ENCODE results near the gene SLC25A24.
"Not testable (repeated sequence)": the region's sequence is repeated elsewhere in the genome, so short reads cannot be mapped to it uniquely, and the experiment has no call there.

The SLC25A24 gene

GRCh38 chr1:108216028-108216890 lies 16.1 kb upstream of the SLC25A24 start:
- H3K36me3 ChIP-seq (ENCODE audit: insufficient read depth, low read length); H3K9ac ChIP-seq (ENCODE audit: low read depth, low read length); H3K27ac ChIP-seq (ENCODE audit: low read depth, low read length); H3K27me3 ChIP-seq (ENCODE audit: insufficient read depth, low read length); H3K4me3 ChIP-seq (ENCODE audit: low read length); H3K9me3 ChIP-seq (ENCODE audit: insufficient read depth, low read depth, low read length); H3K4me1 ChIP-seq (ENCODE audit: insufficient read depth, low read length): not testable (repeated sequence)
- 90% methylated on average over 3 of the region's 6 CpGs for whole genome bisulfite sequencing

GRCh38 chr1:108214641-108215465 lies 14.7 kb upstream of the SLC25A24 start:
- not testable (repeated sequence) for H3K9me3 ChIP-seq (ENCODE audit: insufficient read depth, low read depth, low read length); H3K36me3 ChIP-seq (ENCODE audit: insufficient read depth, low read length); H3K27me3 ChIP-seq (ENCODE audit: insufficient read depth, low read length); H3K4me3 ChIP-seq (ENCODE audit: low read length); H3K27ac ChIP-seq (ENCODE audit: low read depth, low read length); H3K4me1 ChIP-seq (ENCODE audit: insufficient read depth, low read length); H3K9ac ChIP-seq (ENCODE audit: low read depth, low read length)
- WGBS, result 0% methylated on average over 1 of the region's 5 CpGs

DNA sequence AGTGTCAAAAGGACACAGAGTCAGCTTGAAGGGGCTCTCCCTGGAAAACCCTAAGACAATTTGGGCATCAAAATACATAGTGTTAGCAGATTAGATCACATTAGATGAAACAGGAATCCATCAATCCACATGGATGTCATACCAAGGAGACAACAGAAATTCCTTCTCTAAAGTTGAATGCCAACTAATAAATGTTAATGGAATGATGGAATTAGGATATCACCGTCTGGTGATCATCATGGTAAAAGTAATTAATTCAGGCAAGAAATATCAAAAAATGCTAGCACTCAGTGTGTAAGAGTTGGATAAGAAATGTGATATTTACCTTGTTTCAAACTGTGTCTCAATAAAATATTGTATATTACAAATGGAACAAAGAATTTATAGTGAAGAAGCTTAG lies 10.9 kb upstream of the SLC25A24 start:
- H3K9ac ChIP-seq (ENCODE audit: low read depth, low read length), result no peak overlapping the region

DNA sequence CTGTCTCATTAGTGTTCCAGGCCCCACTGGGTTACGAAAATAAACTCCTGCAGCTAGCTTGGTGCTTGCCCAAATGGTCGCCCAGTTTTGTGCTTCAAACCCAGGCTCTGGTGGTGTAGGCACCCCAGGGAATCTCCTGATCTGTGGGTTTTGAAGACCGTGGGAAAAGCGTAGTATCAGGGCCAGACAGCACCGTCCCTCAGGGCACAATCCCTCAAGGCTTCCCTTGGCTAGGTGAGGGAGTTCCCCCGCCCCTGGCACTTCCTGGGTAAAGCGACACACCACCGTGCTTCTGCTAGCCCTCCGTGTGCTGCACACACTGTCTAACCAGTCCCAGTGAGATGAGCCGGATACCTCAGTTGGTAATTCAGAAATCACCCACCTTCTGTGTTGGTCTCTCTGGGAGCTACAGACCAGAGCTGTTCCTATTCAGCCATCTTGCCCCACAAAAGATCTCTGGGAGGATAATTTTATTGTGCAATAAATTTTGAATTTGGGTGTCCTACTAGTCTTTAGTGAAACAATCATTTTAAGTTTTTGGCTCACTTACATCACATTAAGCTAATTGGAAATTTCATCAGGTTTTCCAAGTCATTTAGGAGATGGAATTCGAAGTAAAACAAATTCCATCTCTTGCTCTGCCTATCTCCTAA lies 9.4 kb upstream of the SLC25A24 start:
- Histone ChIP-seq H3K36me3 (ENCODE audit: insufficient read depth, low read length) (no peaks in the 10 kb centered on the region), H3K27ac (ENCODE audit: low read depth, low read length) (no peak overlapping the region), H3K27me3 (ENCODE audit: insufficient read depth, low read length) (peaks cover 5% of the 10 kb centered on the region; the same call in 1 of the 2 replicates), H3K9ac (ENCODE audit: low read depth, low read length) (no peak overlapping the region), H3K9me3 (ENCODE audit: insufficient read depth, low read depth, low read length) (no peaks in the 10 kb centered on the region), H3K4me3 (ENCODE audit: low read length) (no peak overlapping the region), H3K4me1 (ENCODE audit: insufficient read depth, low read length) (peaks cover 8% of the 10 kb centered on the region; the same call in 1 of the 2 replicates)
- WGBS, result 86% methylated on average over 11 of the region's 11 CpGs

More for the DNA sequence above, 10.9 kb upstream of the SLC25A24 start:
- no peaks in the 10 kb centered on the region for H3K36me3 ChIP-seq (ENCODE audit: insufficient read depth, low read length)
- no peaks in the 10 kb centered on the region for H3K9me3 ChIP-seq (ENCODE audit: insufficient read depth, low read depth, low read length)
- no peak overlapping the region for H3K27ac ChIP-seq (ENCODE audit: low read depth, low read length)
- H3K4me3 ChIP-seq (ENCODE audit: low read length), result no peak overlapping the region
- H3K27me3 ChIP-seq (ENCODE audit: insufficient read depth, low read length), result peaks cover 5% of the 10 kb centered on the region; the same call in 1 of the 2 replicates
- WGBS, result 95% methylated on average over 1 of the region's 1 CpG
- H3K4me1 ChIP-seq (ENCODE audit: insufficient read depth, low read length), result peaks cover 8% of the 10 kb centered on the region; the same call in 1 of the 2 replicates

DNA sequence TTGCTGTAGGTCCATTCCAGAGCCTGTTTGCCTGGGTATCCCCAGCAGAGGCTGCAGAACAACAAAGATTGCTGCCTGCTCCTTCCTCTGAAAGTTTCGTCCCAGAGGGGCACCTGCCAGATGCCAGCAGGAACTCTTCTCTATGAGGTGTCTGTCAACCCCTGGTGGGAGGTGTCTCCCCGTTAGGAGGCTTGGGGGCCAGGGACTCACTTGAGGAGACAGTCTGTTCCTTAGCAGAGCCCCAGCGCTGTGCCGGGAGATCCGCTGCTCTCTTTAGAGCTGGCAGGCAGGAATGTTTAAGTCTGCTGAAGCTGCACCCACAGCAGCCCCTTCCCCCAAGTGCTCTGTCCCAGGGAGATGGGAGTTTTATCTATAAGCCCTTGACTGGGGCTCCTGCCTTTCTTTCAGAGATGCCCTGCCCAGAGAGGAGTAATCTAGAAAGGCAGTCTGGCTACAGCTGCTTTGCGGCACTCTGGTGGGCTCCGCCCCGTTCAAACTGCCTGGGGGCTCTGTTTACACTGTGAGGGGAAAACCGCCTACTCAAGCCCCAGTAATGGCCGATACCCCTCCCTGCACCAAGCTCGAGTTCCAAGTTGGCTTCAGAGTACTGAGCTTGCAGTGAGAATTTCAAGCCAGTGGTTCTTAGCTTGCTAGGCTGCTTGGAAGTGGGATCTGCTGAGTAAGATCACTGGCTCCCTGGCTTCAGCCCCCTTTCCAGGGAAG lies 8.7 kb upstream of the SLC25A24 start:
- H3K36me3 ChIP-seq (ENCODE audit: insufficient read depth, low read length), result no peaks in the 10 kb centered on the region
- peaks cover 8% of the 10 kb centered on the region; the same call in 1 of the 2 replicates for H3K4me1 ChIP-seq (ENCODE audit: insufficient read depth, low read length)
- no peak overlapping the region for H3K4me3 ChIP-seq (ENCODE audit: low read length)
- WGBS, result 64% methylated on average over 11 of the region's 11 CpGs
- H3K27ac ChIP-seq (ENCODE audit: low read depth, low read length), result no peak overlapping the region
- peaks cover 5% of the 10 kb centered on the region; the same call in 1 of the 2 replicates for H3K27me3 ChIP-seq (ENCODE audit: insufficient read depth, low read length)
- no peak overlapping the region for H3K9ac ChIP-seq (ENCODE audit: low read depth, low read length)
- H3K9me3 ChIP-seq (ENCODE audit: insufficient read depth, low read depth, low read length), result no peaks in the 10 kb centered on the region

- H3K4me3 ChIP-seq (ENCODE audit: low read length), result not testable (repeated sequence)
- WGBS, result 100% methylated on average over 3 of the region's 3 CpGs
Measured at GRCh38 chr1:108203582-108203981, 3.4 kb upstream of the SLC25A24 start.

GRCh38 chr1:108201687-108202086 lies 1.5 kb upstream of the SLC25A24 start:
- Histone ChIP-seq H3K9ac (ENCODE audit: low read depth, low read length) (no peak overlapping the region), H3K4me1 (ENCODE audit: insufficient read depth, low read length) (peaks cover 18% of the 10 kb centered on the region), H3K9me3 (ENCODE audit: insufficient read depth, low read depth, low read length) (no peaks in the 10 kb centered on the region), H3K27me3 (ENCODE audit: insufficient read depth, low read length) (no peaks in the 10 kb centered on the region), H3K36me3 (ENCODE audit: insufficient read depth, low read length) (peaks cover 10% of the 10 kb centered on the region; the same call in 1 of the 2 replicates), H3K4me3 (ENCODE audit: low read length) (no peak overlapping the region), H3K27ac (ENCODE audit: low read depth, low read length) (no peak overlapping the region)
- 91% methylated on average over 5 of the region's 5 CpGs for WGBS

More at GRCh38 chr1:108203582-108203981, 3.4 kb upstream of the SLC25A24 start:
- H3K36me3 ChIP-seq (ENCODE audit: insufficient read depth, low read length); H3K9me3 ChIP-seq (ENCODE audit: insufficient read depth, low read depth, low read length); H3K9ac ChIP-seq (ENCODE audit: low read depth, low read length); H3K27ac ChIP-seq (ENCODE audit: low read depth, low read length); H3K27me3 ChIP-seq (ENCODE audit: insufficient read depth, low read length): not testable (repeated sequence)
- peaks cover 10% of the 10 kb centered on the region for H3K4me1 ChIP-seq (ENCODE audit: insufficient read depth, low read length)

DNA sequence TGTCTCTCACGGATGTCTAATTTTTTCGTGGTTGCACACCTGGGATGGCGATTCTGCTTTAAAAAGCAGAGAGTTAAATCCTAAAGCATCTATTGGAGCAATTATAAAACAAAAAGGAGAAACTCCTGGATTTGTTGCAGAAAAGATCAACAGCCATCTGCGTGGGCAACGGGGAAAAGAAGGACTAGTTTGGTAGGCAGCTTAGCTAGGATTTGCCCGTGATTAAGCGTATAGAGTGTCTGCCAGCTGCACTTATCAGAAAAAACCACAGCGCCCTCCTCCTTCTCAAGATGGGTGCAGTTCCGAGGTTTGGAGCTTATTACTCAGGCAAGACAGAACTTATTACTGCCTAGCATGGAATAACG lies 526 bp upstream of the SLC25A24 start:
- Histone ChIP-seq H3K27me3 (ENCODE audit: insufficient read depth, low read length) (no peaks in the 10 kb centered on the region), H3K36me3 (ENCODE audit: insufficient read depth, low read length) (peaks cover 14% of the 10 kb centered on the region; the same call in 1 of the 2 replicates), H3K9me3 (ENCODE audit: insufficient read depth, low read depth, low read length) (no peaks in the 10 kb centered on the region), H3K9ac (ENCODE audit: low read depth, low read length) (peak overlapping the region; percentile 93), H3K27ac (ENCODE audit: low read depth, low read length) (no peak overlapping the region), H3K4me1 (ENCODE audit: insufficient read depth, low read length) (peaks cover 18% of the 10 kb centered on the region), H3K4me3 (ENCODE audit: low read length) (peak overlapping the region; percentile 98)
- 17% methylated on average over 10 of the region's 10 CpGs for WGBS

DNA sequence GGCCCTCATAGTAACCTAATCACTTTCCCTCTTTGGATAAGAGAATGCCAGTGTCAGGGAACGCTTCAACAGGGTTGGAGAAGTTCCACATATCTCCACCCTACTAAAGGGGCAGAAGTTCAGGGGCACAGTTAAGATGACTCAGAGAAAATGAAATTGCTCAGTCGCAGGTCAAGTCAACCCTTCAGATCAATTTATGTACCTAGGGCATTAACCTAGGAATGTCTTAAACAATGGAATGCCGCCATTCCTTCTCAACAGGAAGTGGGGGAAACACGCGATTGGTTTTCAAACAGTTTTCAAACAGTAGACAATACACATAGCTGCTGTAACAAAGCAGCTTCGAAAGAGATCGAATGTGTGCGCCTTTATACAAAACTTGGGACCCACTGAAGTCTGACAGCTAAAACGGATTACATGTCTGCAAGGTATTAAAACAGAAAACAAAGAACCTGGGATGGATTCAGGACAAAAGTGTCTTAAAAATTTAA lies 897 bp downstream of the SLC25A24 start:
- peak overlapping the region; percentile 98 for H3K4me3 ChIP-seq (ENCODE audit: low read length)
- WGBS, result 3% methylated on average over 9 of the region's 9 CpGs
- H3K27ac ChIP-seq (ENCODE audit: low read depth, low read length), result peak overlapping the region; percentile 70

DNA sequence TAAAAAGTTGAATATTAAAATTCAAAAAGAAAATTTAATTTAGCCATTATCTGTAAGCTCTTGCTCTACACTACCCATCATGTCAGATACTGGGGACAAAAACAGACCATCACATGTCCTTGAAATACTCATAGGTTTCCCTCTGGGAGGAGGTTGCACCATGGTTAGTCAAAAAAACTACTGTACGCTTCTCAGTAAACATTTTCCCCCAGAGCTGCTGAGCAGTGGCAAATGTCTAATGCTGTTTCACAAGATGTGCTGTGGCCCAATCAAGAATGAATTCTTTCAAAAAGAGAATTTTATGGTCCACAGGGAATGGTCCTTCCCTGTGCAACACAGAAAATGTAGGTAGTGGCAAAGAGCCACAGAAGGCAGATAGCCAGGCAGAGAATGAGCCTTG lies 6.1 kb downstream of the SLC25A24 start:
- no peak overlapping the region for H3K4me3 ChIP-seq (ENCODE audit: low read length)
- WGBS, result 96% methylated on average over 1 of the region's 1 CpG
- H3K36me3 ChIP-seq (ENCODE audit: insufficient read depth, low read length), result peaks cover 37% of the 10 kb centered on the region; the same call in 1 of the 2 replicates
- H3K9me3 ChIP-seq (ENCODE audit: insufficient read depth, low read depth, low read length), result peaks cover 4% of the 10 kb centered on the region; the same call in 1 of the 2 replicates
- H3K27ac ChIP-seq (ENCODE audit: low read depth, low read length), result no peak overlapping the region
- H3K4me1 ChIP-seq (ENCODE audit: insufficient read depth, low read length), result peaks cover 14% of the 10 kb centered on the region
- no peak overlapping the region for H3K9ac ChIP-seq (ENCODE audit: low read depth, low read length)
- no peaks in the 10 kb centered on the region for H3K27me3 ChIP-seq (ENCODE audit: insufficient read depth, low read length)

More for the DNA sequence above, 897 bp downstream of the SLC25A24 start:
- H3K9ac ChIP-seq (ENCODE audit: low read depth, low read length), result peak overlapping the region; percentile 93
- peaks cover 18% of the 10 kb centered on the region for H3K4me1 ChIP-seq (ENCODE audit: insufficient read depth, low read length)
- H3K9me3 ChIP-seq (ENCODE audit: insufficient read depth, low read depth, low read length), result no peaks in the 10 kb centered on the region
- H3K27me3 ChIP-seq (ENCODE audit: insufficient read depth, low read length), result no peaks in the 10 kb centered on the region
- peaks cover 27% of the 10 kb centered on the region; the same call in 1 of the 2 replicates for H3K36me3 ChIP-seq (ENCODE audit: insufficient read depth, low read length)
